Measurements from ENCODE around the gene MAN2B2.

The MAN2B2 gene

GRCh38 chr4:6546681-6547447, 28.1 kb upstream of the MAN2B2 start:
- peak; percentile 34 for DNase-seq

GRCh38 chr4:6548201-6548881, 26.6 kb upstream of the MAN2B2 start:
- DNase-seq = no peak

GRCh38 chr4:6548882-6549230, 26.1 kb upstream of the MAN2B2 start:
- no peak for DNase-seq

GRCh38 chr4:6549445-6549844, 25.5 kb upstream of the MAN2B2 start:
- DNase-seq = no peak

GRCh38 chr4:6549890-6550620, 24.9 kb upstream of the MAN2B2 start:
- DNase-seq = no peak

GRCh38 chr4:6550821-6551220, 24.2 kb upstream of the MAN2B2 start:
- DNase-seq = no peak

- DNase-seq = no peak
These were observed 23.3 kb upstream of the MAN2B2 start for GRCh38 chr4:6551660-6552059.

GRCh38 chr4:6555519-6555918, 19.5 kb upstream of the MAN2B2 start:
- DNase-seq = no peak

- no peak for DNase-seq
These were observed 18.7 kb upstream of the MAN2B2 start for GRCh38 chr4:6556263-6556662.

GRCh38 chr4:6557185-6557584, 17.8 kb upstream of the MAN2B2 start:
- no peak for DNase-seq

- no peak for DNase-seq
These were observed 17.1 kb upstream of the MAN2B2 start for GRCh38 chr4:6557856-6558255.

- DNase-seq = no peak
These were observed 14.4 kb upstream of the MAN2B2 start for GRCh38 chr4:6560416-6561172.

GRCh38 chr4:6561173-6561516, 13.8 kb upstream of the MAN2B2 start:
- no peak for DNase-seq

- no peak for DNase-seq
These were observed 13.2 kb upstream of the MAN2B2 start for GRCh38 chr4:6561706-6562371.

- no peak for DNase-seq
These were observed 11.8 kb upstream of the MAN2B2 start for GRCh38 chr4:6562931-6563901.

GRCh38 chr4:6563935-6564645, 10.9 kb upstream of the MAN2B2 start:
- no peak for DNase-seq

GRCh38 chr4:6565691-6566390, 9.1 kb upstream of the MAN2B2 start:
- DNase-seq = no peak

- no peak for DNase-seq
These were observed 8.4 kb upstream of the MAN2B2 start for GRCh38 chr4:6566391-6567190.

GRCh38 chr4:6567218-6567617, 7.8 kb upstream of the MAN2B2 start:
- no peak for DNase-seq
